OCI-LY1 (cell line): ENCODE data around the gene NDC80.

ENCODE experiments used
- H2AFZ ChIP-seq: fragments of 200-600 bp; sonication (generic), shearing (Covaris generic); 2 replicates; pipeline ENCODE4 v1.6.0; 2014; ENCODE audit warnings: antibody characterized with exemption, mild to moderate bottlenecking, low read length
- H3F3A ChIP-seq: fragments of 200-600 bp; sonication (generic), shearing (Covaris generic); 2 replicates; pipeline ENCODE4 v1.6.0; 2014; ENCODE audit warnings: mild to moderate bottlenecking, antibody characterized with exemption, low read length, moderate library complexity; ENCODE audit not compliant: insufficient read depth
- H3K27ac ChIP-seq: fragments of 200-600 bp; sonication (generic); 2 replicates; pipeline ENCODE4 v1.5.1; 2014; ENCODE audit warnings: low read length, mixed run types, mild to moderate bottlenecking, low read depth; ENCODE audit not compliant: poor library complexity, severe bottlenecking
- H3K27me3 ChIP-seq: fragments of 200-600 bp; sonication (generic); 2 replicates; pipeline ENCODE4 v1.6.0; 2014; ENCODE audit warnings: antibody characterized with exemption, mild to moderate bottlenecking, low read length, moderate library complexity; ENCODE audit not compliant: insufficient read depth
- H3K36me3 ChIP-seq: fragments of 200-600 bp; sonication (generic); 2 replicates; pipeline ENCODE4 v1.6.1; 2014; ENCODE audit warnings: mild to moderate bottlenecking, antibody characterized with exemption, low read length, moderate library complexity, mixed read lengths; ENCODE audit not compliant: insufficient read depth
- H3K4me1 ChIP-seq: fragments of 200-600 bp; sonication (generic); 2 replicates; pipeline ENCODE4 v1.5.1; 2014; ENCODE audit warnings: mild to moderate bottlenecking, low read length, moderate library complexity; ENCODE audit not compliant: insufficient read depth, severe bottlenecking
- H3K4me2 ChIP-seq: fragments of 200-600 bp; sonication (generic), shearing (Covaris generic); 2 replicates; pipeline ENCODE4 v1.6.1; 2014; ENCODE audit warnings: low read length
- H3K4me3 ChIP-seq: fragments of 200-600 bp; sonication (generic); 2 replicates; pipeline ENCODE4 v1.5.1; 2014; ENCODE audit warnings: low read length, low read depth, mild to moderate bottlenecking, mixed read lengths; ENCODE audit not compliant: poor library complexity, severe bottlenecking
- H3K79me2 ChIP-seq: fragments of 200-600 bp; shearing (Covaris generic); 2 replicates; pipeline ENCODE4 v1.6.1; 2016; ENCODE audit warnings: mixed run types, low read length, mixed read lengths; ENCODE audit not compliant: insufficient read depth
- H3K9ac ChIP-seq: fragments of 200-600 bp; sonication (generic), shearing (Covaris generic); 2 replicates; pipeline ENCODE4 v1.6.1; 2014; ENCODE audit warnings: mild to moderate bottlenecking, low read length, mixed read lengths
- H3K9me2 ChIP-seq: fragments of 200-600 bp; sonication (generic), shearing (Covaris generic); 2 replicates; pipeline ENCODE4 v1.6.1; 2014; ENCODE audit warnings: low read depth, mild to moderate bottlenecking, low read length, mixed read lengths
- H3K9me3 ChIP-seq: fragments of 200-600 bp; shearing (Covaris generic); 2 replicates; pipeline ENCODE4 v1.6.1; 2014; ENCODE audit warnings: low read length, mixed read lengths
- H4K20me1 ChIP-seq: fragments of 200-600 bp; sonication (generic), shearing (Covaris generic); 2 replicates; pipeline ENCODE4 v1.6.0; 2016; ENCODE audit warnings: mild to moderate bottlenecking, low read length; ENCODE audit not compliant: insufficient read depth
- EZH2 ChIP-seq: fragments of 200-600 bp; sonication (generic), shearing (Covaris generic); IDR thresholded peaks from 2 replicates; pipeline ENCODE4 v1.8.0; 2017; ENCODE audit warnings: borderline replicate concordance, mixed run types, mild to moderate bottlenecking, antibody characterized with exemption, low read length, moderate library complexity, mixed read lengths
- TF ChIP-seq, protein P1 (sequence below): fragments of 200-600 bp; sonication (generic), shearing (Covaris generic); IDR thresholded peaks from 2 replicates; pipeline ENCODE4 v1.5.1; 2017; ENCODE audit warnings: mild to moderate bottlenecking, antibody characterized with exemption, low read length, moderate library complexity, mixed read lengths

NDC80 gene

DNA sequence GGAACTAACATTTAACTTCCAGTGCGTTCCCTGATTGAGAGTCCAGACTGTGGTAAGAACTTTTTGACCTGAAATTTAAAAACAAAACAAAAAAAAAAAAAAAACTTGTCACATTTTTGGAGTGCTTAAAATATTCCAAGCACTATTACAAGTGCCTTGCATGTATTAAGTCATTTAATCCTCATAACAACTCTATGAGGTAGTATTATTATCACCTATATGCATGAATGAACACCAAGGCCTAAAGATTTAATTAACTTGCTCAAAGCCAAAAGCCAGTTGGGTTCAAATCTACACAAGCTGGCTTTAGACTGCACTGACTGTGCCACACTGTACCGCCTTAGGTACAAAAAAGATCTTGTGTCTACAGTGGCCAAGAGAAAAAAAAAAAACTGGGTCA lies 35.3 kb upstream of the NDC80 start:
- Histone ChIP-seq H3K27ac (peak overlapping the region; percentile 91), H3K27me3 (no peaks in the 10 kb centered on the region), H3K79me2 (no peaks in the 10 kb centered on the region), H3K4me1 (peaks cover 75% of the 10 kb centered on the region), H3K4me3 (no peak overlapping the region), H2AFZ (no peak overlapping the region), H3K36me3 (no peaks in the 10 kb centered on the region), H3F3A (no peaks in the 10 kb centered on the region), H3K9me2 (no peaks in the 10 kb centered on the region), H3K4me2 (no peak overlapping the region; the same call in 1 of the 2 replicates), H3K9me3 (no peaks in the 10 kb centered on the region), H4K20me1 (no peaks in the 10 kb centered on the region), H3K9ac (no peak overlapping the region)
- TF ChIP-seq, protein P1, sequence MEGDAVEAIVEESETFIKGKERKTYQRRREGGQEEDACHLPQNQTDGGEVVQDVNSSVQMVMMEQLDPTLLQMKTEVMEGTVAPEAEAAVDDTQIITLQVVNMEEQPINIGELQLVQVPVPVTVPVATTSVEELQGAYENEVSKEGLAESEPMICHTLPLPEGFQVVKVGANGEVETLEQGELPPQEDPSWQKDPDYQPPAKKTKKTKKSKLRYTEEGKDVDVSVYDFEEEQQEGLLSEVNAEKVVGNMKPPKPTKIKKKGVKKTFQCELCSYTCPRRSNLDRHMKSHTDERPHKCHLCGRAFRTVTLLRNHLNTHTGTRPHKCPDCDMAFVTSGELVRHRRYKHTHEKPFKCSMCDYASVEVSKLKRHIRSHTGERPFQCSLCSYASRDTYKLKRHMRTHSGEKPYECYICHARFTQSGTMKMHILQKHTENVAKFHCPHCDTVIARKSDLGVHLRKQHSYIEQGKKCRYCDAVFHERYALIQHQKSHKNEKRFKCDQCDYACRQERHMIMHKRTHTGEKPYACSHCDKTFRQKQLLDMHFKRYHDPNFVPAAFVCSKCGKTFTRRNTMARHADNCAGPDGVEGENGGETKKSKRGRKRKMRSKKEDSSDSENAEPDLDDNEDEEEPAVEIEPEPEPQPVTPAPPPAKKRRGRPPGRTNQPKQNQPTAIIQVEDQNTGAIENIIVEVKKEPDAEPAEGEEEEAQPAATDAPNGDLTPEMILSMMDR, result no peak
- TF ChIP-seq EZH2, result no peak

DNA sequence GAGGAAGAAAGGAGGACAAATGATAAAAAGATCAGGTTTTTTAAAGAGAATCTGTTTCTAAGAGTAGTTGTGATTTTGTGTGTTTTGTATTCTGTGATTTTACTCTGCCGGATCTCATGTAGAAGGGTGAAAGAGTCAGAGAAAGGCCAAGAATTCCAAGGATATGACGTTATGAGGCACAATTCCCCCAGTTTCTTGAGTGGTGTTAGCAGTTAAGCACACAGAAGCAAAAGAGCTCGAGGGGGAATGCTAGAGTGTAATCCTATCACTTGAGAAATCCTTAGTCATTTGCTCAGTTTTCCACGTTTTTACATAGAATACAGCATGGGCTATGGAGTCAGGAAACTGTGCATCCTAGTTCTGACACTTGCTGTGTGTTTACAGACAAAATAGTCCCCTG lies 34.9 kb upstream of the NDC80 start:
- H3K27ac ChIP-seq, result peak overlapping the region; percentile 91
- TF ChIP-seq EZH2, result no peak
- TF ChIP-seq, protein P1, result no peak
- H3K4me2 ChIP-seq, result no peak overlapping the region

DNA sequence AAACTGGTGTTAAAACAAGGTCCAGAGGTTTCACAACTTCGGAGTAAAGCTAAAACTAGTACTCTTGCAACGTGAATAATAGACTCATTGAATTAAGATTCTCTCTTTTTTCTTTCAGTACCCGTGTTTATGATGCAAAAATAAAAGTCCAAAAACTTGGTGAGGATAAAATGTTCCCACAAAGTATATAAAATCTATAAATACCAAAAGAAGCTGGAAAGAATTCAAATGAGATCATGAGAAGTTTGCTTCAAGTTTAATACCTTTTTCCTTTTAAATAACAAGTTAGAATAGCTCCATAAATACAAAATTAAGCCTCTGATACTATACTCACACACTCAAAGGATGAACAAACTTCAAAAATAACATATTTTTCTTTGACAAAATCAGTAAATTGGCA lies 34.1 kb upstream of the NDC80 start:
- Histone ChIP-seq H3K79me2 (no peaks in the 10 kb centered on the region), H3K36me3 (no peaks in the 10 kb centered on the region), H3K27ac (peak overlapping the region; percentile 91), H3K27me3 (no peaks in the 10 kb centered on the region), H3K4me1 (peaks cover 85% of the 10 kb centered on the region), H3K9me2 (no peaks in the 10 kb centered on the region), H4K20me1 (no peaks in the 10 kb centered on the region), H3K9ac (no peak overlapping the region), H3K4me3 (no peak overlapping the region), H3K4me2 (no peak overlapping the region), H2AFZ (no peak overlapping the region), H3K9me3 (no peaks in the 10 kb centered on the region), H3F3A (no peaks in the 10 kb centered on the region)
- TF ChIP-seq, protein P1, result no peak
- TF ChIP-seq EZH2, result no peak

More for the DNA sequence above, 34.9 kb upstream of the NDC80 start:
- Histone ChIP-seq H3K27me3 (no peaks in the 10 kb centered on the region), H3K79me2 (no peaks in the 10 kb centered on the region), H4K20me1 (no peaks in the 10 kb centered on the region), H3K4me3 (no peak overlapping the region), H3K9me3 (no peaks in the 10 kb centered on the region), H3K9me2 (no peaks in the 10 kb centered on the region), H3K9ac (no peak overlapping the region), H3K4me1 (peaks cover 79% of the 10 kb centered on the region), H3F3A (no peaks in the 10 kb centered on the region), H3K36me3 (no peaks in the 10 kb centered on the region), H2AFZ (no peak overlapping the region)
